ENCODE measurements around the gene IER3. TPM values are rescaled to one million over a fixed set of nuclear protein-coding genes. Genes with fewer than 3 reads are reported as not detected.

Gene IER3
- total and polyA plus RNA-seq, 2 of the 13 experiments (the other 11 are each of a cell fraction or from before 2014, with no cell fraction given) = 51.1 to 131 TPM

DNA sequence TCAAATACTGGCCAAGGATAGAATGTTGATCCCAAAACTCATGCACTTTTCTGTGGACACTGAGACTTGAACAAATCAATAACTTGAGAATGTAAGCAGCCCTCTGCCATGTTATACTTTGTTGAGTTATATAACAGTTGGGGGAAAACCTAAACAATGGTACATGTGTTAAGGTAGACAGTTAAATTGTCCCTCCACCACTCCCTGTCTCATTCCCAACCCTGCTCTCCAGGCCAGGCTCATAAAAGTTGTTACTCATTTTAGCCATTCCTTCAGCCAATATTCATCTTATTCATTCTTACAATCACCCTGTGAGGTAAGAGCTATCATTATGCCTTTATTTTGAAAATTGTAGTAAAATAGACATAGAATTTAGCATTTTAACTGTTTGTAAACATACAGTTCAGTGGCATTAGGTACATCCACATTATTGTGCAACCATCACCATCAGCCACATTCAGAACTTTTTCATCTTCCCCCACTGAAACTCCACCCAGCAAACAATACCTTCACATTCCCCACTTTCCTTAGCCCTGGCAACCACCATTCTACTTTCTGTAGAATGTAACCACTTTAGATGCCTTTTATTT is 38.2 kb upstream of the IER3 start (continued):
- TF ChIP-seq, protein P1, sequence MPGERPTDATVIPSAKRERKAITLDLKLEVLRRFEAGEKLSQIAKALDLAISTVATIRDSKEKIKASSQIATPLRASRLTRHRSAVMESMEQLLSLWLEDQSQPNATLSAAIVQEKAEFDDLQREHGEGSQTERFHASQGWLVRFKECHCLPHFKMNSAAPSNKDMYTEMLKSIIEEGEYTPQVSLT (CRISPR knock-in tag; IDR thresholded peaks at IDR 0.05; ENCODE audit: borderline replicate concordance, low read depth) = no peak
- peak; percentile 68 for TF ChIP-seq NR2F6 (IDR thresholded peaks at IDR 0.05)
- TF ChIP-seq NR2F6 (CRISPR knock-in tag; IDR thresholded peaks at IDR 0.05) = no peak; the same call in 1 of the 2 replicates
- TF ChIP-seq, protein P2, sequence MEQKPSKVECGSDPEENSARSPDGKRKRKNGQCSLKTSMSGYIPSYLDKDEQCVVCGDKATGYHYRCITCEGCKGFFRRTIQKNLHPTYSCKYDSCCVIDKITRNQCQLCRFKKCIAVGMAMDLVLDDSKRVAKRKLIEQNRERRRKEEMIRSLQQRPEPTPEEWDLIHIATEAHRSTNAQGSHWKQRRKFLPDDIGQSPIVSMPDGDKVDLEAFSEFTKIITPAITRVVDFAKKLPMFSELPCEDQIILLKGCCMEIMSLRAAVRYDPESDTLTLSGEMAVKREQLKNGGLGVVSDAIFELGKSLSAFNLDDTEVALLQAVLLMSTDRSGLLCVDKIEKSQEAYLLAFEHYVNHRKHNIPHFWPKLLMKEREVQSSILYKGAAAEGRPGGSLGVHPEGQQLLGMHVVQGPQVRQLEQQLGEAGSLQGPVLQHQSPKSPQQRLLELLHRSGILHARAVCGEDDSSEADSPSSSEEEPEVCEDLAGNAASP (CRISPR knock-in tag; IDR thresholded peaks at IDR 0.05; ENCODE audit: borderline replicate concordance) = peak; percentile 65; the same call in 1 of the 2 replicates
- no peak for TF ChIP-seq ELF4 (CRISPR knock-in tag; IDR thresholded peaks at IDR 0.05; ENCODE audit: borderline replicate concordance)
- TF ChIP-seq, protein P3, sequence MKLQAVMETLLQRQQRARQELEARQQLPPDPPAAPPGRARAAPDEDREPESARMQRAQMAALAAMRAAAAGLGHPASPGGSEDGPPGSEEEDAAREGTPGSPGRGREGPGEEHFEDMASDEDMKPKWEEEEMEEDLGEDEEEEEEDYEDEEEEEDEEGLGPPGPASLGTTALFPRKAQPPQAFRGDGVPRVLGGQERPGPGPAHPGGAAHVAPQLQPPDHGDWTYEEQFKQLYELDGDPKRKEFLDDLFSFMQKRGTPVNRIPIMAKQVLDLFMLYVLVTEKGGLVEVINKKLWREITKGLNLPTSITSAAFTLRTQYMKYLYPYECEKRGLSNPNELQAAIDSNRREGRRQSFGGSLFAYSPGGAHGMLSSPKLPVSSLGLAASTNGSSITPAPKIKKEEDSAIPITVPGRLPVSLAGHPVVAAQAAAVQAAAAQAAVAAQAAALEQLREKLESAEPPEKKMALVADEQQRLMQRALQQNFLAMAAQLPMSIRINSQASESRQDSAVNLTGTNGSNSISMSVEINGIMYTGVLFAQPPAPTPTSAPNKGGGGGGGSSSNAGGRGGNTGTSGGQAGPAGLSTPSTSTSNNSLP (IDR thresholded peaks at IDR 0.05; ENCODE audit: low read depth, low read length) = 0 out of 2 replicates have a peak, but pooled peaks have one; percentile 18
- TF ChIP-seq ZSCAN9 (CRISPR knock-in tag; IDR thresholded peaks at IDR 0.05; ENCODE audit: borderline replicate concordance) = 0 out of 2 replicates have a peak, but pooled peaks have one; percentile 8
- TF ChIP-seq NONO (IDR thresholded peaks at IDR 0.05) = no peak
- TF ChIP-seq NONO (CRISPR knock-in tag; conservative IDR thresholded peaks at IDR 0.05) = 0 out of 2 replicates have a peak, but pooled peaks have one; percentile 14
- TF ChIP-seq, protein P4, sequence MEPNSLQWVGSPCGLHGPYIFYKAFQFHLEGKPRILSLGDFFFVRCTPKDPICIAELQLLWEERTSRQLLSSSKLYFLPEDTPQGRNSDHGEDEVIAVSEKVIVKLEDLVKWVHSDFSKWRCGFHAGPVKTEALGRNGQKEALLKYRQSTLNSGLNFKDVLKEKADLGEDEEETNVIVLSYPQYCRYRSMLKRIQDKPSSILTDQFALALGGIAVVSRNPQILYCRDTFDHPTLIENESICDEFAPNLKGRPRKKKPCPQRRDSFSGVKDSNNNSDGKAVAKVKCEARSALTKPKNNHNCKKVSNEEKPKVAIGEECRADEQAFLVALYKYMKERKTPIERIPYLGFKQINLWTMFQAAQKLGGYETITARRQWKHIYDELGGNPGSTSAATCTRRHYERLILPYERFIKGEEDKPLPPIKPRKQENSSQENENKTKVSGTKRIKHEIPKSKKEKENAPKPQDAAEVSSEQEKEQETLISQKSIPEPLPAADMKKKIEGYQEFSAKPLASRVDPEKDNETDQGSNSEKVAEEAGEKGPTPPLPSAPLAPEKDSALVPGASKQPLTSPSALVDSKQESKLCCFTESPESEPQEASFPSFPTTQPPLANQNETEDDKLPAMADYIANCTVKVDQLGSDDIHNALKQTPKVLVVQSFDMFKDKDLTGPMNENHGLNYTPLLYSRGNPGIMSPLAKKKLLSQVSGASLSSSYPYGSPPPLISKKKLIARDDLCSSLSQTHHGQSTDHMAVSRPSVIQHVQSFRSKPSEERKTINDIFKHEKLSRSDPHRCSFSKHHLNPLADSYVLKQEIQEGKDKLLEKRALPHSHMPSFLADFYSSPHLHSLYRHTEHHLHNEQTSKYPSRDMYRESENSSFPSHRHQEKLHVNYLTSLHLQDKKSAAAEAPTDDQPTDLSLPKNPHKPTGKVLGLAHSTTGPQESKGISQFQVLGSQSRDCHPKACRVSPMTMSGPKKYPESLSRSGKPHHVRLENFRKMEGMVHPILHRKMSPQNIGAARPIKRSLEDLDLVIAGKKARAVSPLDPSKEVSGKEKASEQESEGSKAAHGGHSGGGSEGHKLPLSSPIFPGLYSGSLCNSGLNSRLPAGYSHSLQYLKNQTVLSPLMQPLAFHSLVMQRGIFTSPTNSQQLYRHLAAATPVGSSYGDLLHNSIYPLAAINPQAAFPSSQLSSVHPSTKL (CRISPR knock-in tag; IDR thresholded peaks at IDR 0.05) = peak; percentile 70
- TF ChIP-seq CC2D1A (CRISPR knock-in tag; IDR thresholded peaks at IDR 0.05) = 0 out of 2 replicates have a peak, but pooled peaks have one; percentile 53
- peak; percentile 61 for TF ChIP-seq SKI (IDR thresholded peaks at IDR 0.05; ENCODE audit: partially characterized antibody)
- peak; percentile 11; the same call in 1 of the 2 replicates for TF ChIP-seq SMC3 (IDR thresholded peaks at IDR 0.05; ENCODE audit: low read length)
- TF ChIP-seq ERF (CRISPR knock-in tag; IDR thresholded peaks at IDR 0.05) = 0 out of 2 replicates have a peak, but pooled peaks have one; percentile 49
- TF ChIP-seq GATAD2A (CRISPR knock-in tag; IDR thresholded peaks at IDR 0.05) = peak; percentile 67; the same call in 1 of the 2 replicates
- TF ChIP-seq, protein P5, sequence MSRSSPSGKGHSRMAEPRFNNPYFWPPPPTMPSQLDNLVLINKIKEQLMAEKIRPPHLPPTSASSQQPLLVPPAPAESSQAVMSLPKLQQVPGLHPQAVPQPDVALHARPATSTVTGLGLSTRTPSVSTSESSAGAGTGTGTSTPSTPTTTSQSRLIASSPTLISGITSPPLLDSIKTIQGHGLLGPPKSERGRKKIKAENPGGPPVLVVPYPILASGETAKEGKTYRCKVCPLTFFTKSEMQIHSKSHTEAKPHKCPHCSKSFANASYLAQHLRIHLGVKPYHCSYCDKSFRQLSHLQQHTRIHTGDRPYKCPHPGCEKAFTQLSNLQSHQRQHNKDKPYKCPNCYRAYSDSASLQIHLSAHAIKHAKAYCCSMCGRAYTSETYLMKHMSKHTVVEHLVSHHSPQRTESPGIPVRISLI (CRISPR knock-in tag; IDR thresholded peaks at IDR 0.05; ENCODE audit: borderline replicate concordance) = peak; percentile 70; the same call in 1 of the 2 replicates
- TF ChIP-seq ZNF644 (CRISPR knock-in tag; IDR thresholded peaks at IDR 0.05; ENCODE audit: low read depth) = peak; percentile 33; the same call in 1 of the 2 replicates
